OCI-LY1 (cell line): ENCODE results near the gene DTHD1.

Experiments used
- H2AFZ ChIP-seq: fragments of 200-600 bp; sonication (generic), shearing (Covaris generic); 2 replicates; pipeline ENCODE4 v1.6.0; 2014; ENCODE audit warnings: antibody characterized with exemption, mild to moderate bottlenecking, low read length
- H3F3A ChIP-seq: fragments of 200-600 bp; sonication (generic), shearing (Covaris generic); 2 replicates; pipeline ENCODE4 v1.6.0; 2014; ENCODE audit warnings: mild to moderate bottlenecking, antibody characterized with exemption, low read length, moderate library complexity; ENCODE audit not compliant: insufficient read depth
- H3K27ac ChIP-seq: fragments of 200-600 bp; sonication (generic); 2 replicates; pipeline ENCODE4 v1.5.1; 2014; ENCODE audit warnings: low read length, mixed run types, mild to moderate bottlenecking, low read depth; ENCODE audit not compliant: poor library complexity, severe bottlenecking
- H3K27me3 ChIP-seq: fragments of 200-600 bp; sonication (generic); 2 replicates; pipeline ENCODE4 v1.6.0; 2014; ENCODE audit warnings: antibody characterized with exemption, mild to moderate bottlenecking, low read length, moderate library complexity; ENCODE audit not compliant: insufficient read depth
- H3K36me3 ChIP-seq: fragments of 200-600 bp; sonication (generic); 2 replicates; pipeline ENCODE4 v1.6.1; 2014; ENCODE audit warnings: mild to moderate bottlenecking, antibody characterized with exemption, low read length, moderate library complexity, mixed read lengths; ENCODE audit not compliant: insufficient read depth
- H3K4me1 ChIP-seq: fragments of 200-600 bp; sonication (generic); 2 replicates; pipeline ENCODE4 v1.5.1; 2014; ENCODE audit warnings: mild to moderate bottlenecking, low read length, moderate library complexity; ENCODE audit not compliant: insufficient read depth, severe bottlenecking
- H3K4me2 ChIP-seq: fragments of 200-600 bp; sonication (generic), shearing (Covaris generic); 2 replicates; pipeline ENCODE4 v1.6.1; 2014; ENCODE audit warnings: low read length
- H3K4me3 ChIP-seq: fragments of 200-600 bp; sonication (generic); 2 replicates; pipeline ENCODE4 v1.5.1; 2014; ENCODE audit warnings: low read length, low read depth, mild to moderate bottlenecking, mixed read lengths; ENCODE audit not compliant: poor library complexity, severe bottlenecking
- H3K79me2 ChIP-seq: fragments of 200-600 bp; shearing (Covaris generic); 2 replicates; pipeline ENCODE4 v1.6.1; 2016; ENCODE audit warnings: mixed run types, low read length, mixed read lengths; ENCODE audit not compliant: insufficient read depth
- H3K9ac ChIP-seq: fragments of 200-600 bp; sonication (generic), shearing (Covaris generic); 2 replicates; pipeline ENCODE4 v1.6.1; 2014; ENCODE audit warnings: mild to moderate bottlenecking, low read length, mixed read lengths
- H3K9me2 ChIP-seq: fragments of 200-600 bp; sonication (generic), shearing (Covaris generic); 2 replicates; pipeline ENCODE4 v1.6.1; 2014; ENCODE audit warnings: low read depth, mild to moderate bottlenecking, low read length, mixed read lengths
- H3K9me3 ChIP-seq: fragments of 200-600 bp; shearing (Covaris generic); 2 replicates; pipeline ENCODE4 v1.6.1; 2014; ENCODE audit warnings: low read length, mixed read lengths
- H4K20me1 ChIP-seq: fragments of 200-600 bp; sonication (generic), shearing (Covaris generic); 2 replicates; pipeline ENCODE4 v1.6.0; 2016; ENCODE audit warnings: mild to moderate bottlenecking, low read length; ENCODE audit not compliant: insufficient read depth
- CTCF ChIP-seq: fragments of 200-600 bp; sonication (generic), shearing (Covaris generic); IDR thresholded peaks from 2 replicates; pipeline ENCODE4 v1.5.1; 2017; ENCODE audit warnings: mild to moderate bottlenecking, antibody characterized with exemption, low read length, moderate library complexity, mixed read lengths
- EZH2 ChIP-seq: fragments of 200-600 bp; sonication (generic), shearing (Covaris generic); IDR thresholded peaks from 2 replicates; pipeline ENCODE4 v1.8.0; 2017; ENCODE audit warnings: borderline replicate concordance, mixed run types, mild to moderate bottlenecking, antibody characterized with exemption, low read length, moderate library complexity, mixed read lengths

Gene DTHD1

DNA sequence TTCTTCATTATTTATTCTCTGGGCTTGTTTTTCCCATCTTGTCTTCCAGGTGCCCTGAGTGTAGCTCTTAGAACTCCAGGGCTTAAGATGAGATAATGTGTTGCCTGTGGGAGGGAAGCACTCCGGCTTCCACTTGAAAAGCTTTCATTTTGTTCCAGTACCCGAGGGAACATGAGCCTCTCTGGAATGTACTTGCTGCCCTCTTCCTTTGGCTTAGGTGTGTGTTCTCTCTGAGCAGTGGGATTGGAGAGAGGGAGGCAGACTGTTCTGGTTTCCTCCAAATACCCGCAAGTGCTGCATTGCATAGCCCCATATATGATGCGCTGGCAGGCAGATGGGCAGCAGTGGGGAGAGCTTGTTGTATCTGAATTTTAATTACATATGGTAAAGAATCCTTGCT, 861 bp upstream of the DTHD1 start:
- no peaks in the 10 kb centered on the region for H3F3A ChIP-seq
- H3K27me3 ChIP-seq: no peaks in the 10 kb centered on the region
- H3K9me2 ChIP-seq: no peaks in the 10 kb centered on the region
- no peak overlapping the region for H3K4me3 ChIP-seq
- no peak overlapping the region for H3K9ac ChIP-seq
- no peak overlapping the region for H2AFZ ChIP-seq
- H3K79me2 ChIP-seq: no peaks in the 10 kb centered on the region
- H3K4me1 ChIP-seq: peaks cover 83% of the 10 kb centered on the region
- H4K20me1 ChIP-seq: no peaks in the 10 kb centered on the region
- H3K9me3 ChIP-seq: no peaks in the 10 kb centered on the region
- TF ChIP-seq EZH2 (no peak), CTCF (no peak)
- no peaks in the 10 kb centered on the region for H3K36me3 ChIP-seq
- H3K4me2 ChIP-seq: no peak overlapping the region; the same call in 1 of the 2 replicates
- peak overlapping the region; percentile 9 for H3K27ac ChIP-seq

- no peak overlapping the region for H3K9ac ChIP-seq
- no peaks in the 10 kb centered on the region for H3F3A ChIP-seq
- no peaks in the 10 kb centered on the region for H3K27me3 ChIP-seq
- no peak overlapping the region for H3K4me2 ChIP-seq
- no peaks in the 10 kb centered on the region for H3K36me3 ChIP-seq
- TF ChIP-seq CTCF: no peak
- TF ChIP-seq EZH2: no peak
- no peak overlapping the region for H3K27ac ChIP-seq
- no peak overlapping the region for H2AFZ ChIP-seq
- H3K4me1 ChIP-seq: peaks cover 76% of the 10 kb centered on the region
- H3K4me3 ChIP-seq: no peak overlapping the region
- H4K20me1 ChIP-seq: no peaks in the 10 kb centered on the region
- H3K9me3 ChIP-seq: no peaks in the 10 kb centered on the region
- H3K9me2 ChIP-seq: no peaks in the 10 kb centered on the region
- H3K79me2 ChIP-seq: no peaks in the 10 kb centered on the region
These were observed 1.2 kb downstream of the DTHD1 start for GRCh38 chr4:36282503-36283030.

DNA sequence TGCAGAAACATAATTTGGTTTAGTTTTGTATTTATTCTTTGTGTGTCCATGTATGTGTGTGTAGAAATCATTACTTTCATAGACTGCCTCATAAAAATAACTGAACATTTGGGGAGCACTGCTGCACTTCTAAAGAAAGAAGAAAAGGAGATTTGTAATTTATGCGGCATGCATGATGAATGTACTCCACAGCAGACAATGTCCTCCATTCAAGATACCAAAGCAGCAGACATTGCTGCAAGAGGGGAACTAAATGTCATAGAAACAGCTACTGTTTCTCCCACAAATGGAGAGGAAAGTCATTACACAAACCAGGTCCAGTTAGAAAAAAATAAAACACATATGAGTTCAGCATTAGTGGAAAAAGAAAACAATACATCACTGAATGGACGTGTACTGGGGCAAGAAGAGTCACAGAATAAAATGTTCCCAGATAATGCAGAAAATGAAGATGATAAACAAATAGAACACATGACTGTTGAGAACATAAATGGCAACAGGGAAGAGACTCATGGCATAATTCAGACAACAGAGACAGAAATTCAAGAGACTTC, 2.6 kb downstream of the DTHD1 start:
- no peak overlapping the region for H3K4me3 ChIP-seq
- no peaks in the 10 kb centered on the region for H3K9me3 ChIP-seq
- TF ChIP-seq EZH2: no peak
- TF ChIP-seq CTCF: no peak
- H4K20me1 ChIP-seq: no peaks in the 10 kb centered on the region
- H3K4me2 ChIP-seq: no peak overlapping the region
- H3K9me2 ChIP-seq: no peaks in the 10 kb centered on the region
- H3K79me2 ChIP-seq: no peaks in the 10 kb centered on the region
- H3F3A ChIP-seq: no peaks in the 10 kb centered on the region
- H3K9ac ChIP-seq: no peak overlapping the region
- H3K36me3 ChIP-seq: no peaks in the 10 kb centered on the region
- H3K27me3 ChIP-seq: no peaks in the 10 kb centered on the region
- no peak overlapping the region for H3K27ac ChIP-seq
- H2AFZ ChIP-seq: no peak overlapping the region
- peaks cover 66% of the 10 kb centered on the region for H3K4me1 ChIP-seq
